Measurements from ENCODE around the gene ARL2. TPM values are rescaled to one million over a fixed set of nuclear protein-coding genes. Genes with fewer than 3 reads are reported as not detected.
A peak's percentile ranks its signal among the peaks of the same experiment; 100 is the strongest.
"Not testable (repeated sequence)": the region's sequence is repeated elsewhere in the genome, so short reads cannot be mapped to it uniquely, and the experiment has no call there.

Gene ARL2
- polyA plus RNA-seq, 1 donor, result 83.3 TPM

GRCh38 chr11:65002706-65003105 is 11.3 kb upstream of the ARL2 start:
- no CpG with 5 or more reads among the region's 5 CpGs for WGBS (ENCODE audit: insufficient coverage, low lambda C conversion rate)

GRCh38 chr11:65003282-65003681 is 10.7 kb upstream of the ARL2 start:
- no peak overlapping the region for H3K4me3 ChIP-seq (ENCODE audit: low read length)
- peaks cover 15% of the 10 kb centered on the region for H3K4me1 ChIP-seq (ENCODE audit: control insufficient read depth, insufficient read depth, low read length)
- no peaks in the 10 kb centered on the region for H3K36me3 ChIP-seq (ENCODE audit: control insufficient read depth, insufficient read depth, low read length)
- no peaks in the 10 kb centered on the region for H3K9me3 ChIP-seq (ENCODE audit: control insufficient read depth, low read depth, low read length)
- no peak overlapping the region for H3K27ac ChIP-seq (ENCODE audit: low read length)
- DNase-seq, result no peak
- no CpG with 5 or more reads among the region's 7 CpGs for WGBS (ENCODE audit: insufficient coverage, low lambda C conversion rate)
- H3K27me3 ChIP-seq (ENCODE audit: control insufficient read depth, insufficient read depth, low read length), result no peaks in the 10 kb centered on the region

More at GRCh38 chr11:65002706-65003105, 11.3 kb upstream of the ARL2 start:
- Histone ChIP-seq H3K4me1 (ENCODE audit: control insufficient read depth, insufficient read depth, low read length) (peaks cover 21% of the 10 kb centered on the region), H3K27ac (ENCODE audit: low read length) (no peak overlapping the region), H3K27me3 (ENCODE audit: control insufficient read depth, insufficient read depth, low read length) (no peaks in the 10 kb centered on the region), H3K36me3 (ENCODE audit: control insufficient read depth, insufficient read depth, low read length) (no peaks in the 10 kb centered on the region), H3K4me3 (ENCODE audit: low read length) (no peak overlapping the region), H3K9me3 (ENCODE audit: control insufficient read depth, low read depth, low read length) (no peaks in the 10 kb centered on the region)
- DNase-seq, result peak in 1 of 2 donors; percentile 26

DNA sequence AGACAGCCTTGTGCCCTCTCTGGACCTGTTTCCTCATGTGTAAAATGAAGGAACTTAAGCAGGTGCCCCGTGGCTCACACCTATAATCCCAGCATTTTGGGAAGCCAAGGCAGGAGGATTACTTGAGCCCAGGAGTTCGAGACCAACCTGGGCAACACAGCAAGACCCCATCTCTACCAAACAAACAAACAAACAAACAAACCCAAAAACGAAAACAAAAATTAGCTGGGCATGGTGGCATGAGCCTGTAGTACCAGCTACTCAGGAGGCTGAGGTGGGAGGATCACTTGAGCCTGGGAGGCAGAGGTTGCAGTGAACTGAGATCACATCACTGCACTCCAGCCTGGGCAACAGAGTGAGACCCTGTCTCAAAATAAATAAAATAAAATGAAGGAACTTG is 10.0 kb upstream of the ARL2 start:
- H3K4me1 ChIP-seq (ENCODE audit: control insufficient read depth, insufficient read depth, low read length); H3K36me3 ChIP-seq (ENCODE audit: control insufficient read depth, insufficient read depth, low read length); H3K27ac ChIP-seq (ENCODE audit: low read length); H3K4me3 ChIP-seq (ENCODE audit: low read length); H3K9me3 ChIP-seq (ENCODE audit: control insufficient read depth, low read depth, low read length); DNase-seq; H3K27me3 ChIP-seq (ENCODE audit: control insufficient read depth, insufficient read depth, low read length): not testable (repeated sequence)
- WGBS (ENCODE audit: insufficient coverage, low lambda C conversion rate), result 20% methylated on average over 1 of the region's 3 CpGs

- H3K27ac ChIP-seq (ENCODE audit: low read length), result no peak overlapping the region
- no peaks in the 10 kb centered on the region for H3K27me3 ChIP-seq (ENCODE audit: control insufficient read depth, insufficient read depth, low read length)
- H3K4me3 ChIP-seq (ENCODE audit: low read length), result no peak overlapping the region
- peaks cover 4% of the 10 kb centered on the region for H3K4me1 ChIP-seq (ENCODE audit: control insufficient read depth, insufficient read depth, low read length)
- no peaks in the 10 kb centered on the region for H3K9me3 ChIP-seq (ENCODE audit: control insufficient read depth, low read depth, low read length)
- no CpG with 5 or more reads among the region's 7 CpGs for WGBS (ENCODE audit: insufficient coverage, low lambda C conversion rate)
- DNase-seq, result no peak
- no peaks in the 10 kb centered on the region for H3K36me3 ChIP-seq (ENCODE audit: control insufficient read depth, insufficient read depth, low read length)
Measured at GRCh38 chr11:65008016-65008415, 5.9 kb upstream of the ARL2 start.

- Histone ChIP-seq H3K9me3 (ENCODE audit: control insufficient read depth, low read depth, low read length) (no peaks in the 10 kb centered on the region), H3K27me3 (ENCODE audit: control insufficient read depth, insufficient read depth, low read length) (no peaks in the 10 kb centered on the region), H3K4me1 (ENCODE audit: control insufficient read depth, insufficient read depth, low read length) (peaks cover 8% of the 10 kb centered on the region), H3K4me3 (ENCODE audit: low read length) (no peak overlapping the region), H3K27ac (ENCODE audit: low read length) (no peak overlapping the region), H3K36me3 (ENCODE audit: control insufficient read depth, insufficient read depth, low read length) (no peaks in the 10 kb centered on the region)
- no CpG with 5 or more reads among the region's 2 CpGs for WGBS (ENCODE audit: insufficient coverage, low lambda C conversion rate)
- DNase-seq, result no peak
Measured at GRCh38 chr11:65008873-65009272, 5.1 kb upstream of the ARL2 start.

- peaks cover 8% of the 10 kb centered on the region for H3K4me1 ChIP-seq (ENCODE audit: control insufficient read depth, insufficient read depth, low read length)
- WGBS (ENCODE audit: insufficient coverage, low lambda C conversion rate), result no CpG with 5 or more reads among the region's 22 CpGs
- peaks cover 13% of the 10 kb centered on the region for H3K36me3 ChIP-seq (ENCODE audit: control insufficient read depth, insufficient read depth, low read length)
- peak; percentile 90 to 93 for DNase-seq
- H3K4me3 ChIP-seq (ENCODE audit: low read length), result peak overlapping the region; percentile 80
- no peaks in the 10 kb centered on the region for H3K27me3 ChIP-seq (ENCODE audit: control insufficient read depth, insufficient read depth, low read length)
- no peaks in the 10 kb centered on the region for H3K9me3 ChIP-seq (ENCODE audit: control insufficient read depth, low read depth, low read length)
- H3K27ac ChIP-seq (ENCODE audit: low read length), result peak overlapping the region; percentile 100
Measured at GRCh38 chr11:65013130-65013887, 651 bp upstream of the ARL2 start.

GRCh38 chr11:65014726-65015227 is 817 bp downstream of the ARL2 start:
- Histone ChIP-seq H3K4me1 (ENCODE audit: control insufficient read depth, insufficient read depth, low read length) (peaks cover 8% of the 10 kb centered on the region), H3K9me3 (ENCODE audit: control insufficient read depth, low read depth, low read length) (no peaks in the 10 kb centered on the region), H3K36me3 (ENCODE audit: control insufficient read depth, insufficient read depth, low read length) (peaks cover 21% of the 10 kb centered on the region), H3K4me3 (ENCODE audit: low read length) (peak overlapping the region; percentile 80), H3K27me3 (ENCODE audit: control insufficient read depth, insufficient read depth, low read length) (no peaks in the 10 kb centered on the region), H3K27ac (ENCODE audit: low read length) (peak overlapping the region; percentile 100)
- no CpG with 5 or more reads among the region's 23 CpGs for WGBS (ENCODE audit: insufficient coverage, low lambda C conversion rate)
- peak in 1 of 2 donors; percentile 40 for DNase-seq

- DNase-seq, result no peak
- peaks cover 8% of the 10 kb centered on the region for H3K4me1 ChIP-seq (ENCODE audit: control insufficient read depth, insufficient read depth, low read length)
- H3K27ac ChIP-seq (ENCODE audit: low read length), result no peak overlapping the region
- 80% methylated on average over 1 of the region's 4 CpGs for WGBS (ENCODE audit: insufficient coverage, low lambda C conversion rate)
- no peak overlapping the region for H3K4me3 ChIP-seq (ENCODE audit: low read length)
- peaks cover 35% of the 10 kb centered on the region for H3K36me3 ChIP-seq (ENCODE audit: control insufficient read depth, insufficient read depth, low read length)
- H3K9me3 ChIP-seq (ENCODE audit: control insufficient read depth, low read depth, low read length), result no peaks in the 10 kb centered on the region
- no peaks in the 10 kb centered on the region for H3K27me3 ChIP-seq (ENCODE audit: control insufficient read depth, insufficient read depth, low read length)
Measured at GRCh38 chr11:65016705-65017104, 2.7 kb downstream of the ARL2 start.

GRCh38 chr11:65017937-65018336 is 4.0 kb downstream of the ARL2 start:
- Histone ChIP-seq H3K36me3 (ENCODE audit: control insufficient read depth, insufficient read depth, low read length) (peaks cover 41% of the 10 kb centered on the region), H3K4me3 (ENCODE audit: low read length) (no peak overlapping the region), H3K9me3 (ENCODE audit: control insufficient read depth, low read depth, low read length) (no peaks in the 10 kb centered on the region), H3K27me3 (ENCODE audit: control insufficient read depth, insufficient read depth, low read length) (no peaks in the 10 kb centered on the region), H3K27ac (ENCODE audit: low read length) (no peak overlapping the region), H3K4me1 (ENCODE audit: control insufficient read depth, insufficient read depth, low read length) (peaks cover 11% of the 10 kb centered on the region)
- no peak for DNase-seq
- no CpG with 5 or more reads among the region's 6 CpGs for WGBS (ENCODE audit: insufficient coverage, low lambda C conversion rate)

DNA sequence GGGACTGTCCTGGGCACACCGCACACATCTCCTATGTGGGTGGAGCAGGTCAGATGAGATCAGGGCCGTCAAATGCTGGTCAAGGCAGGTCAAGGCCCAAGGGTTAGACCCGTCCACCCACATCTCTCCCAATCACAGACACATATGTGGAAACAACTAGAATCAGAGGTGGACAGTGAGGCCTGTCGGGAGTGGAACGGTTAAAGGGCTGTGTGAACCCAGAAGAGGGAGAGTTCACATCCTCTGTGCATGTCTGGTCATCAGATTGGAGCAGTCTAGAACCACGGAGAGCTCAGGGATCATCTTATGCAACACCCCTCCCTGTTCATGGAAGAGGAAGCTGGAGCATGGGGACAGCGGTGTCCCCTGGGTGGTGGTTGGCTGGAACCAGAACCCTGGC is 5.9 kb downstream of the ARL2 start:
- WGBS (ENCODE audit: insufficient coverage, low lambda C conversion rate), result 80% methylated on average over 1 of the region's 7 CpGs
- Histone ChIP-seq H3K9me3 (ENCODE audit: control insufficient read depth, low read depth, low read length) (no peaks in the 10 kb centered on the region), H3K36me3 (ENCODE audit: control insufficient read depth, insufficient read depth, low read length) (peaks cover 41% of the 10 kb centered on the region)

DNA sequence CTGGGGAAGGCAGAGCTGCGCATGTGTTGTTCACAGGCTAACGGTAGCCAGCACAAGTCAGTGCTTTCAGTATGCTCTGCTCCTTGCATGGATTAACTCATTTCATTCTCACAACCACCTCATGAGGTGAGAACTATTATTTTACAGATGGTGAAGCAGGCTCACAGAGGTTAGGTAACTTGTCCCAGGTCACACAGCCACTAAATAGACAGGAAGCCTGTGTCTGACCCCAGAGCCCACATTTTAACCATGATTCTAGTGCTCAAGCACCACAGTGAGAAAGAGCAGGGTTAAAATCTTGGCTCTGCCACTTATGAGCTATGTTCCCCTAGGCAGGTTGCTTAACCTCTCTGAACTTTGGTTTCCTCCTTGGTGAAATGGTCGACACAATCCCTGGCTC is 7.0 kb downstream of the ARL2 start:
- H3K27me3 ChIP-seq (ENCODE audit: control insufficient read depth, insufficient read depth, low read length), result no peaks in the 10 kb centered on the region
- no peaks in the 10 kb centered on the region for H3K9me3 ChIP-seq (ENCODE audit: control insufficient read depth, low read depth, low read length)
- no CpG with 5 or more reads among the region's 3 CpGs for WGBS (ENCODE audit: insufficient coverage, low lambda C conversion rate)
- peaks cover 41% of the 10 kb centered on the region for H3K36me3 ChIP-seq (ENCODE audit: control insufficient read depth, insufficient read depth, low read length)
- no peak for DNase-seq
- H3K4me3 ChIP-seq (ENCODE audit: low read length), result no peak overlapping the region
- H3K4me1 ChIP-seq (ENCODE audit: control insufficient read depth, insufficient read depth, low read length), result peaks cover 13% of the 10 kb centered on the region
- no peak overlapping the region for H3K27ac ChIP-seq (ENCODE audit: low read length)

More for the DNA sequence above, 5.9 kb downstream of the ARL2 start:
- H3K4me3 ChIP-seq (ENCODE audit: low read length), result no peak overlapping the region
- H3K4me1 ChIP-seq (ENCODE audit: control insufficient read depth, insufficient read depth, low read length), result peaks cover 13% of the 10 kb centered on the region
- no peaks in the 10 kb centered on the region for H3K27me3 ChIP-seq (ENCODE audit: control insufficient read depth, insufficient read depth, low read length)
- H3K27ac ChIP-seq (ENCODE audit: low read length), result no peak overlapping the region
- DNase-seq, result no peak
